SW480 (cell line): ENCODE results near the gene DOK3.

Experiments used
- DNase-seq: peaks from one replicate; pipeline ENCODE4 v3.0.0-alpha.2; 2016; ENCODE audit warnings: low spot score

The DOK3 gene

GRCh38 chr5:177509381-177509951 is at the start of gene DOK3:
Gene DOK3 (minus strand): TSS chr5:177509826. CDS start chr5:177509540, 286 bp downstream.
- DNase-seq, result no peak

- no peak for DNase-seq
Observed at GRCh38 chr5:177557796-177558195, 48.2 kb upstream of the DOK3 start.

GRCh38 chr5:177557041-177557647 is 47.5 kb upstream of the DOK3 start:
- peak; percentile 89 for DNase-seq

- no peak for DNase-seq
Observed at GRCh38 chr5:177555665-177556064, 46.0 kb upstream of the DOK3 start.

GRCh38 chr5:177555228-177555627 is 45.6 kb upstream of the DOK3 start:
- DNase-seq, result no peak

- DNase-seq, result peak; percentile 95
Observed at GRCh38 chr5:177554474-177555111, 45.0 kb upstream of the DOK3 start, which contains the start of gene FAM193B. Gene FAM193B (minus strand): TSS chr5:177554563. CDS start chr5:177554458, 105 bp downstream.

GRCh38 chr5:177553671-177554429 is 44.2 kb upstream of the DOK3 start:
- no peak for DNase-seq

- no peak for DNase-seq
Observed at GRCh38 chr5:177552839-177553455, 43.3 kb upstream of the DOK3 start.

- DNase-seq, result no peak
Observed at GRCh38 chr5:177550122-177550521, 40.5 kb upstream of the DOK3 start.

GRCh38 chr5:177548495-177548894 is 38.9 kb upstream of the DOK3 start:
- no peak for DNase-seq

- no peak for DNase-seq
Observed at GRCh38 chr5:177547736-177548135, 38.1 kb upstream of the DOK3 start.

- DNase-seq, result peak; percentile 26
Observed at GRCh38 chr5:177546258-177546741, 36.7 kb upstream of the DOK3 start.

- DNase-seq, result no peak
Observed at GRCh38 chr5:177545487-177546257, 36.0 kb upstream of the DOK3 start.

- no peak for DNase-seq
Observed at GRCh38 chr5:177542816-177543465, 33.3 kb upstream of the DOK3 start.

GRCh38 chr5:177540438-177540837 is 30.8 kb upstream of the DOK3 start:
- no peak for DNase-seq

- DNase-seq, result no peak
Observed at GRCh38 chr5:177539411-177539810, 29.8 kb upstream of the DOK3 start.

- DNase-seq, result no peak
Observed at GRCh38 chr5:177538876-177539275, 29.2 kb upstream of the DOK3 start.

- DNase-seq, result no peak
Observed at GRCh38 chr5:177537389-177538361, 28.0 kb upstream of the DOK3 start.

- DNase-seq, result no peak
Observed at GRCh38 chr5:177536386-177536785, 26.8 kb upstream of the DOK3 start.

GRCh38 chr5:177535125-177535524 is 25.5 kb upstream of the DOK3 start:
- DNase-seq, result no peak
